ENCODE data around the gene EIF2D.

GRCh38 chr1:206657751-206658150 lies 45.5 kb upstream of the EIF2D start:
- no peak for TF ChIP-seq POLR2A (IDR thresholded peaks at IDR 0.05)
- no peak for TF ChIP-seq CTCF (IDR thresholded peaks at IDR 0.05)
- TF ChIP-seq POLR2AphosphoS5 (IDR thresholded peaks at IDR 0.05): no peak
- no peak for TF ChIP-seq EP300 (IDR thresholded peaks at IDR 0.05; ENCODE audit: low read depth)

Data from transverse colon (tissue), 4 donors.